Measurements from ENCODE around the gene MMP26.

- TF ChIP-seq, protein P1, sequence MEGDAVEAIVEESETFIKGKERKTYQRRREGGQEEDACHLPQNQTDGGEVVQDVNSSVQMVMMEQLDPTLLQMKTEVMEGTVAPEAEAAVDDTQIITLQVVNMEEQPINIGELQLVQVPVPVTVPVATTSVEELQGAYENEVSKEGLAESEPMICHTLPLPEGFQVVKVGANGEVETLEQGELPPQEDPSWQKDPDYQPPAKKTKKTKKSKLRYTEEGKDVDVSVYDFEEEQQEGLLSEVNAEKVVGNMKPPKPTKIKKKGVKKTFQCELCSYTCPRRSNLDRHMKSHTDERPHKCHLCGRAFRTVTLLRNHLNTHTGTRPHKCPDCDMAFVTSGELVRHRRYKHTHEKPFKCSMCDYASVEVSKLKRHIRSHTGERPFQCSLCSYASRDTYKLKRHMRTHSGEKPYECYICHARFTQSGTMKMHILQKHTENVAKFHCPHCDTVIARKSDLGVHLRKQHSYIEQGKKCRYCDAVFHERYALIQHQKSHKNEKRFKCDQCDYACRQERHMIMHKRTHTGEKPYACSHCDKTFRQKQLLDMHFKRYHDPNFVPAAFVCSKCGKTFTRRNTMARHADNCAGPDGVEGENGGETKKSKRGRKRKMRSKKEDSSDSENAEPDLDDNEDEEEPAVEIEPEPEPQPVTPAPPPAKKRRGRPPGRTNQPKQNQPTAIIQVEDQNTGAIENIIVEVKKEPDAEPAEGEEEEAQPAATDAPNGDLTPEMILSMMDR (conservative IDR thresholded peaks at IDR 0.05; ENCODE audit: low read depth, low read length): no peak
- no peak for TF ChIP-seq EZH2 (IDR thresholded peaks at IDR 0.05; ENCODE audit: borderline replicate concordance, low read depth, low read length, poor library complexity, severe bottlenecking)
Observed at GRCh38 chr11:4662876-4663275, 41.7 kb upstream of the MMP26 start.
